Measurements from ENCODE around the gene DFFA. TPM values are rescaled to one million over a fixed set of nuclear protein-coding genes. Genes with fewer than 3 reads are reported as not detected.
"Not testable (repeated sequence)": the region's sequence is repeated elsewhere in the genome, so short reads cannot be mapped to it uniquely, and the experiment has no call there.

Gene DFFA
- polyA plus RNA-seq, 1 donor: 44.3 TPM

DNA sequence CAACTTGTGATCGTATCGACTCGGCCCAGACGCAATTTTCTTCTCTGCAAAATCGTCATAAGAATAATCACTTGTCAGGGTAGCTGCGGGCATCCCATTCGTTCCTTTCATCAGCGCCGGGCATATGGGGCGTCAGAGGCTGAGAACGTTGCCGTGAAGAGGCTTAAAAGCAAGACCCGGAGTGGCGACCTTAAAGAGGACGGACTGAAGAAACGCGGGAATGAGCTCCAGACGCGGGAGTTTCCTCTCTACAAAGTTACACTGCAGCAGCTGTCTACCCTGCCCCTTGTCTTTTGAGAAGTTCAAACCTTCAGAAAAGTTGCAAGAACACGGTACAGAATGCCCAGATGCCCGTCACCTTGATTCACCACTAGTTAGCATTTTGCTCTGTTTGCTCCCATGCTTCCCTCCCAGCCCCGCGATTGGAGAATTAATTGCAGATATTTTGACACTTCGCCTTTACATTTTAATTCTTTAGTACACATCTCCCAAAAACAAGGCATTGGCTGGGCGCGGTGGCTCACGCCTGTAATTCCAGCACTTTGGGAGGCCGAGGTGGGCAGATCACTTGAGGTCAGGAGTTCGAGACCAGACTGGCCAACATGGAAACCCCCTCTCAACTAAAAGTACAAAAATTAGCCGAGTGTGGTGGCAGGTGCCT lies 41.1 kb downstream of the DFFA start:
- no peak for DNase-seq

DNA sequence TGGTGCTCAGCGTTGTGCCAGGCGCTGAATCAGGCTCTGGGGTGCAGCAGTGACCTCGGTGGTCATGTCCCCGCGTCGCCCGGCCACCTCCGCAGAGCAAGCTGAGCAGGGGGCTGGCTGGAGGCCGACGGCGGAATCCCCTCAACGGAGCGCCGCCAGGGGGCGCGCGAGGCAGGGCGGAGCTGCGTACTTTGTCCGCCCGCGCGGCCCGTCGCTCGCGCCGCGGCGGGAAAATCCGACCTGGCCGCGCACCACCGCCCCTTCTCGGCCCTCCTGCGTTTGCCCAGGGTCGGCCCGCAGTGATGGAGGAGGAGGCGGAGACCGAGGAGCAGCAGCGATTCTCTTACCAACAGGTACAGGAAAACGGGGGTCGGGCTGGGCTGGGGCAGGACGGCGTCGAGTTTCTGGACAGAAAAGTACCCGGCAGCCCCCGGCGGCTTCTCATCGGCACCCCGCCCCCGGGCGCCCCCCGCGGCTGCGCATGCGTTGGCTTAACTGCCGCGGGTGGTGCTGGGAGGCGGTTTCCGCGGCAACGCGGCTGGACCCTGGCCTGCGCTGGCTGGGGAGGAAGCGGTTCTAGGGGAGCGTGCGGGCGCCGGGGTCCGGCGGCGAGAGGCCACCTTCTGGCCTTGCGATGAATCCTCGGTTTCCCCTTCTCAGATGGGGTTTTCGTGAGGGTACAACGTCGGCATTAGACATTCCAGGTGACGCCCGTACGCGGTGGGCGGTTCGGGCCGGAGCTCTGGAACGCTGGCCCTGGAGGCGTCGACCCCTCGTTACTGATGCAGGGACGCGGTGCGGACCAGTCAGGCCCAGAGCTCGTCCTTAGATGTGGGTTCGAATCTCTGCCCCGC lies 41.9 kb downstream of the DFFA start, which contains the start of gene CENPS:
CENPS (plus strand) TSS at position 218 of the 854 bp plus-strand sequence; CDS start at position 303, 85 bp downstream.
- DNase-seq: peak; percentile 93

DNA sequence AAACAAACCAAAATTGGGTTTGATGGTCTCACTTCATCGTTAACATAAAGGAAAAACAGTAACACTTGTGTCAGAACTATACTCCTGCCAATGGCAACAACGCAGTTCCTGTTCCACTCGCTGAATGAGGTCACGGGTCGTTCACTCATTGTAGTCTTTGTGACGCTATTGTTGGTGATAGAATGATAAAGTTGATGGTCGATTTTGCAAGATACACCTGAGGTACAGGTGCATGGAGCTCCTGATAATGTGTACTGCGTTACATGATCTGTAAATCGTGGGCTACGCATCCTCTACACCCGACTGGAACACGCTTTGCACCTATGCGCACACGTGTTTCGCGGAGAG lies 42.5 kb downstream of the DFFA start:
- no peak for DNase-seq

DNA sequence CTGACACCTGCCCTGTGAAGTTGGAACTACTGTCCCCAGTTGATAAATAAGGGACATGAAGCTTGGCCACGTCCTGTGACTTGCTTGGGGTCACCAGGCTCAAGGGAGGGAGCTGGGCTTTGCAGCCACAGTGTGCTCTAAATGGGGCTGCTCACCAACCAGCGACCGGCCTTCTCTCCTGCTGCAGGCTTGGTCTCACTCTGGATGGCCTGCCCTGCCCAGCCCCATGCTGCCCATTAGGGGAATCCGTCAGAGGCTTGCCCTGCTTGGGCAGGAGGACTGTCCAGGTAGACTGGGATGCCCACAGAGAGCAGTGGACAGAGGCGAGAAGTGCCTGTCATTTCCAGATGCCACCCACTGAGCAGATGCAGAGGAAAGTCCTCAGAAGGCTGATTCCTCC lies 43.3 kb downstream of the DFFA start:
- no peak for DNase-seq

DNA sequence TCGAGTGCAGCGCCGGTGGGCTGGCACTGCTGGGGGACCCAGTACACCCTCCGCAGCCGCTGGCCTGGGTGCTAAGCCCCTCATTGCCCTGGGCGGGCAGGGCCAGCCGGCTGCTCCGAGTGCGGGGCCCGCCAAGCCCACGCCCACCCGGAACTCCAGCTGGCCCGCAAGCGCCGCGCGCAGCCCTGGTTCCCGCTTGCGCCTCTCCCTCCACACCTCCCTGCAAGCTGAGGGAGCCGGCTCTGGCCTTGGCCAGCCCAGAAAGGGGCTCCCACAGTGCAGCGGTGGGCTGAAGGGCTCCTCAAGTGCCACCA lies 45.8 kb downstream of the DFFA start:
- DNase-seq: not testable (repeated sequence)

DNA sequence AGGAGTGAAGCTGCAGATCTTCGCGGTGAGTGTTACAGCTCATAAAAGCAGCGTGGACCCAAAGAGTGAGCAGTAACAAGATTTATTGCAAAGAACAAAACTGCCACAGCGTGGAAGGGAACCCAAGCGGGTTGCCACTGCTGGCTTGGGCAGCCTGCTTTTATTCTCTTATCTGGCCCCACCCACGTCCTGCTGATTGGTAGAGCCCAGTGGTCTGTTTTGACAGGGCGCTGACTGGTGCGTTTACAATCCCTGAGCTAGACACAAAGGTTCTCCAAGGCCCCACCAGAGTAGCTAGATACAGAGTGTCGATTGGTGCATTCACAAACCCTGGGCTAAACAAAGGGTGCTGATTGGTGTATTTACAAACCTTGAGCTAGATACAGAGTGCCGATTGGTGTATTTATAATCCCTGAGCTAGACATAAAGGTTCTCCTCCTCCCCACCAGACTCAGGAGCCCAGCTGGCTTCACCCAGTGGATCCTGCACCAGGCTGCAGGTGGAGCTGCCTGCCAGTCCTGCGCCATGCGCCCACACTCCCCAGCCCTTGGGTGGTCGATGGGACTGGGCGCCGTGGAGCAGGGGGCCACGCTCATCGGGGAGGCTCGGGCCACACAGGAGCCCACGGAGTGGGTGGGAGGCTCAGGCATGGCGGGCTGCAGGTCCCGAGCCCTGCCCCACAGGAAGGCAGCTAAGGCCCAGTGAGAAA lies 46.3 kb downstream of the DFFA start:
- not testable (repeated sequence) for DNase-seq

DNA sequence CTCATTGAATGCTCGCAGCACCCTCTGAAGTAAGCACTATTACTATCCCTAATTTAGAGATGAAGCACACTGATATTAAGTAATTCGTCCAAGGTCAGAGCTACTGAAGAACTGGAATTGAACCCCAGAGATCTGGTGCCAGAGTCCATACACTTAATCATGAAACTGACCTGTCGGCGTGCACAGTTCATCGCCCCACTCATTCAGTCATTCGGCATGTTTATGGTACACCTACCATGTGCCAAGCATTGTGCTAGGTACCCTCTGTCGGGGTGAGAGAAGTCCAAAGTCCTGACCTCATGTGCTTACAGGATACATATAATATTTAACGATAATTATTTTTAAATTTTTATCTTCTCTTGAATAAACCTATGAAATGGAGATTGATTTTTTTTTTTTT lies 47.7 kb downstream of the DFFA start:
- no peak for DNase-seq

DNA sequence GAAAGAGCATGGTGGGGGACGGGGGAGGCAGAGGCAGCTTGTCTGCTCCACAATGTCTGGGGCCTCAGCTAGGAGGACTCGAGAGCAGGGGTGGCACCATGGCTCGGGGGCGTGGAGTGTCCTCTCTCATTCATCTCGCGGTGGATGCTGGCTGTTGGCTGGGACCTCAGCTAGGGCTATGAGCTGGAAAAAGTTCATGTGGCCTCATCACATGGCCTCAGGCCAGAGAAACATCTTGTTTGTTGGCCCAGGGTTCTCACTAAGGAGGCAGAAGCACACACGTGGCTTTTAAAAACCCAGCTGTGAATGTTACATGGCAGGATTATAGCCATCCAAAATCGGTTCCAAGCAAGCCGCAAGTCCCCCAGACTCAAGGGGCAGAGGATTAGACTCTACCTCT lies 48.3 kb downstream of the DFFA start:
- DNase-seq: no peak

DNA sequence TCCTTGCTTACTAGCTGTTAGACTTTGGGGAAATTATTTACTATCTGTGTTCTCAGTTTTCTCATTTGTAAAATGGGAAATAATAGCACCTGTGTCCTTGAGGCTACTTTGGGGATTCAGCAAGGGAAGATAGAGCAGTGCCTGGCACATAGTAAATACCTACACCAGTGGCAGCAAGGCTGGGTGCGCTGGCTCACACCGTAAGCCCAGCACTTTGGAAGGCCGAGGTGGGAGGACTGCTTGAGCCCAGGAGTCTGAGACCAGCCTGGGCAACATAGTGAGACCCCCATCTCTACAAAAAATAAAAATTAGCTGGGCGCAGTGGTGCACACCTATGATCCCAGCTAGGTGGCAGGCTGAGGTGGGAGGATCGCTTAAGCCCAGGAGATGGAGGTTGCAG lies 50.7 kb downstream of the DFFA start:
- no peak for DNase-seq

DNA sequence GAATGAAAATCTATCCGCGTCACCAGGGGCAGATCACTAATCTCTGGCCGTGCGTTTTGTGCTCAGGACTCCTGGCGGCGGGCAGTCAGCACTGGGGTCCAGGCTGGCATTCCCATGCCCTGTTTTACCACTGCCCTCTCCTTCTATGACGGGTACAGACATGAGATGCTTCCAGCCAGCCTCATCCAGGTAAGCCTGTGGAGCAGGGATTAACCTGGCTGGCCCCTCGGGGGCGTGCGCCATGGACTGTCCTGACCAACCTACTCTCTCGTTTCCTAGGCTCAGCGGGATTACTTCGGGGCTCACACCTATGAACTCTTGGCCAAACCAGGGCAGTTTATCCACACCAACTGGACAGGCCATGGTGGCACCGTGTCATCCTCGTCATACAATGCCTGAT lies 53.0 kb downstream of the DFFA start:
- DNase-seq: no peak

DNA sequence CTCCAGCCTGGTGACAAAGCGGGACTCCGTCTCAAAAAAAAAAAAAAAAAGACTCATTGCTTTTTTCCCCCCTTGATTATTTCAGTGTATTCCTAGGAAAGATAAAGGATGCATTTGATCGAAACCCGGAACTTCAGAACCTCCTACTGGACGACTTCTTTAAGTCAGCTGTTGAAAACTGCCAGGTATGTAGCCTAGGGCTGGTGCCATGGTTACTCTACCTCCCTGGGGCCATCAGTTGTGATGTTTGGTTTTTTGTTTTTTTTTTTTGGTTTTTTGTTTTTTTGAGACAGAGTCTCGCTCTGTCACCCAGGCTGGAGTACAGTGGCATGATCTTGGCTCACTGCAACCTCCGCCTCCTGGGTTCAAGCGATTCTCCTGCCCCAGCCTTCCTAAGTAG lies 53.6 kb downstream of the DFFA start:
- DNase-seq: not testable (repeated sequence)

DNA sequence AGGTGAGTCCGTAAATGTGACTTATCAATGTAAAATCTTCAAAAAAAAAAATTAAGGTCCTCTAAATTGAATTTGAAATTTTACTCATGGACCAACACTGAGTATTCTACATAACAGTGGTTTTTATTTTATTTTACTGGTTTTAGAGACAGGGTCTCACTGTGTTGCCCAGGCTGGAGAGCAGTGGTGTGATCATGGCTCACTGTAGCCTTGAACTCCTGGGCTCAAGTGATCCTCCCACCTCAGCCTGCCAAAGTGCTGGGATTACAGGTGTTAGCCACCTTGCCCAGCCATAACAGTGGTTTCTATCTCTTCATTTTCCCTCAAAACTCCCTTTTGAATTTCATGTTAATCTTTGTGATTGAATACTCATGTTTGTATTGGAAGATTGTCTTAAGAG lies 56.4 kb downstream of the DFFA start:
- not testable (repeated sequence) for DNase-seq

DNA sequence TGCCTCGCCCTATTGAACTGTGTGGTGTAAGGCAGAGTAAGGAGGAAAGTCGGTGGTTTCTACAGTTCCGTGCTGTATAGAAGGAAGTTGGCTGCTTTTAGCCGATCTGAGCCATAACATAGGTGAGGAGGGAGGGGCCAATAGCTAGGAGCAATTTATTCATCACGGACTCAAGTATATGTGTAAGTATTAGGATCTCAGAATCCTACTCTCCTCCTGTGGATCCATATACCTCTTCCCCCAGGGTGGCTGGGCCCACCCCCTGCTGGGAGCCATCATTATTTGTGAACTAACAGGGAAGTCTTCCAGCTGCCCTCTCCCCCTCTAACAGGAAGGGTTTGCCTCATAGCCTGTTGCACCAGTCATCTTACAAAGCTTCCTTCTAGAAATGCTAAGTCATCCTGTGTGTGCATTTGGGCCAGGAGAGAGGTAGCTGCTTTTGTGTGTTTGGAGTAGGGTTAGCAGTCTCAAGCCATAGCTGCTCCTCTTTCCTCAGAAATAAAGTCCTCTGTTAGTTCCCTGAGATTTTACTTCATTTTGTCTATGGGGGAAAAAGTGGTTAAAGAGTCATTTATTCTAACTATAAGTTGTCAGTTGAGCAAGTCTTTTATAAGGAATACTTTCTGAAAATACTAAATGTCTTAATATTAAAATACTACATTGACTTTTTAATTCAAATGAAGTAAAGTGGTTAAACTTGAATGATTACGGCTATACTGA lies 57.0 kb downstream of the DFFA start:
- DNase-seq: no peak

DNA sequence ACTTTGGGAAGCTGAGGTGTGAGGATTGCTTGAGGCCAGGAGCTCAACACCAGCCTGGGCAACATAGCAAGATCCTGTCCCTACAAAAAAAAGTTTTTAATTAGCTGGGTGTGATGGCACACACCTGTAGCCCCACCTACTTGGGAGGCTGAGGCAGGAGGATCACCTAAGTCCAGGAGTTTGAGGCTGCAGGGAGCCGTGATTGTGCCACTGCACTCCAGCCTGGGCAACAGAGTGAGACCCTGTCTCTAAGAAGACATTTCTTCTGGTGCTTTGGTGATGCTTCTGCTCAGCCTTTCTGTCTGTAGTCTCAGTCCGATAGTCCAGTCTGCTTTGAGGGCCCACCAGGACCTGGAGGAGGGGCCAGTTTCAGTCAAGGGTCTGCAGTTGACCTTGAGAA lies 65.1 kb downstream of the DFFA start:
- no peak for DNase-seq

Other genes with a start within 250 kb of the DFFA start
- gene PGD, start 73.5 kb downstream of the DFFA start, polyA plus RNA-seq (ENCODE audit: insufficient read length): 188 TPM
- 35.7 TPM for gene CENPS, start 42.1 kb downstream of the DFFA start, polyA plus RNA-seq (ENCODE audit: insufficient read length)
- 2.6 TPM for gene CORT, start 22.5 kb downstream of the DFFA start, polyA plus RNA-seq (ENCODE audit: insufficient read length)
- 18.6 TPM for gene PEX14, start 2.4 kb upstream of the DFFA start, polyA plus RNA-seq (ENCODE audit: insufficient read length)

All from left kidney (tissue), 2 donors.